GM19035 (cell line): ENCODE results near the gene CDR2.
"Not testable (repeated sequence)": the region's sequence is repeated elsewhere in the genome, so short reads cannot be mapped to it uniquely, and the experiment has no call there.

Experiments used
- ATAC-seq: cut with Tn5 transposase; IDR thresholded peaks from one replicate; pipeline ENCODE4 v1.9.1; 2021; ENCODE audit not compliant: unreplicated experiment

Gene CDR2

DNA sequence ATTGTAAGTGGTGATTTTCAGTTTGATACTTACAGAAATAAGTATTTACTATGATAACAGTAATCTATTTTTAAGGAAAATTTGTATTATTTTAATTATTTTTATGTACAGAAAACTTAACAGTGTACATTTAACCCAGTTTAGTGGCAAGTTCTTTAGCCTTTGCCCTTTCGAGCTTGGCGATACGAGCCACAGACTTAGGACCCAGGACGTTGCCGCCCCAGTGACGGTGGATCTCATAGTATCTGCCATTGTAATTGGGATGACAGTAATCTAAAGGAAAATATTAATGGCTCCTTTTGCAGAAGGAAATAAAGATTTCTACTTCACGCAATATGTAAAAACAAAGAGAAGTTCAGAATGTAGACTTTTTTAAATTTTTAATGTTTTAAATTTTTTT, 5.2 kb upstream of the CDR2 start:
- ATAC-seq: no peak

DNA sequence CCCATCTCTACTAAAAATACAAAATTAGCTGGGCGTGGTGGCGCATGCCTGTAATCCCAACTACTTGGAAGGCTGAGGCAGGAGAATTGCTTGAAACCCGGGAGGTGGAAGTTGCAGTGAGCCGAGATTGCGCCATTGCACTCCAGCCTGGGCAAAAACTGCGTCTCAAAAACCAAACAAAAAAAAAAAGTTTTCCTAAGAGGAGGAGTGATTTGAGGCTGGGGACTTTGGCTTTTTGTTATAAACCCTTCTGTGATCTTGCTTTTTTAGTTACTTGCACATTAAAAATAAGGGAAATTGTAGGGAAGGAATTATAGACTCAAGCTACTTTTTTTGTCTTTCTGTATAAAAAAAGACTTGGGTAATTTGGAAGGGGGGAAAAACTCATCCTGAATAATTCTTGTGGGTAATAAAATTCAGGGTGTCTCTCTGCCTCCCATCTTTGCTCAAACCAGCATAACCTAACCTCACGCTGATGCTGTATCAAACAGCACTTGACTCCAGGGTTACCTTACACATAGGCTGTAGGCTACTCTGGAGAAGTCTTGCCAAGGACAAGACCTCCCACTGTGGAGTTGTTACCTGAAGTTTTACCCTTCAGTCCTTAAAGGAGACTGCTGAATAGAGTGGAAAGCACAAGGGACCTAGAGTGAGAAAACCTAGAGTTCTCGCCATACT, 1.7 kb upstream of the CDR2 start:
- no peak for ATAC-seq

DNA sequence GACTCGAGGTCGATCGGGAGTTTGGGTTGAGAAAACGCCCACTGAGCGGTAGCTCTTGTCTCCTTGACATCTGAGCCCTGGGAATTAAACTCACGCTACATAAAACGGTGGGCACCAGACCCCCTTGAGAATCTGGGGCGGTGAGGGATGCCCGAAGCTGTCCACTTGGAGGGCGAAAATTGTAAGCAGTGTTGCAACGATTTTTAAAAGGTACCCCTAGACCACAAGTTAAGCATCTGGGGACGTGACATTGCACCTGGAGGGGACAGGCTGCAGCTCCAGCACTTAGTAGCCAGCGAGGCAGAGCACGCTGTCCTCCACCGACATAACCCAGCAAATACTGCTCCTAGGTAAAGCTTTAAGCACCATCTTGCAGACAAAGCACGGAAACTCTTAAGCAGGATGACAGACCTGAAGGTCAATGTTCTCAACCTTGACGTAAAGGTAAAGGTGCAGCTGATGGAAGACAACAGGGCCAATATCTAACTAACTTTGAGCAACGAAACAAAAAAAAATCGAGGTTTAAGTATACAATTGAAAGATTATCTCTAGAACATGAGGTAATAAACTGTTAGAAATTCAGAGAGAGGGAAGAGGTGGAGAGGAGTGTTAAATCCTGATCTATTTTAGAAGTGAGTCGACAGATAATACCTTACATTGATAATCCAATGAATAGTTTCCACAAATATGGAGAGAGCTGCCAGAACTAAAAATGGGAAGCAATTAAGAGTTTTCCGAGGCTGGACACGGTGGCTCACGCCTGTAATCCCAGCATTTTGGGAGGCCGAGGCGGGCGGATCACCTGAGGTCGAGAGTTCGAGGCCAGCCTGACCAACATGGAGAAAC, 921 bp upstream of the CDR2 start:
- no peak for ATAC-seq

DNA sequence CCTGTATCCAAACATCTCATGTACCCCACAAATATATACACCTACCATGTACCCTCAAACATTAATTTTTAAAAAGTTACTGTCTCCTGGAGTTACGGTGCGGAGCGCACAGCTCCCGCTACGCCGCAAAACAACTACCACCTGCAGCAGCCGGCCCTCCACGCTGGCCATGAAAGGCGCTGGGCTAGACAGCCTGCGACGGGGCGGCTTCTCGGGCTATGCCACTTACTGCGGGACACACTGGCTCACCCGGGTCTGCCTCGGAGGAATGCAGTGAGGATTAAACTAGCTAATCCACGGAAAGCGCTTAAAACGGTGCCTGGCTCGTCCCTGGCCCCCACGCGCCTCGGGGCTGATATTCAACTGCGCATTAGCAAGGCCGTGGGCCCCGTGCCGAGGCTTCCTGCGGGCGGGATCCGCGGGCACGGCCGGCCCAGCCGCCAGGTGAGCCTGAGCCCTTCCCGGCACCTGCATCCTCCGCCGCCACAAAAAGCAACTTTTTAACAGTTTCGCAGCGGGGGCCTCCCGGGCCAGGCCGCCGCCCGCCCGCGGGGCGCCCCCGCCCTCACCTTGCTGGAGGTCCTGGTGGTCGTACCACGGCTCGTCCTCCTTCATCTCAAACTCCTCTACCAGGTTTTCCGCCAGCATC, 633 bp downstream of the CDR2 start:
- ATAC-seq: peak; percentile 16

DNA sequence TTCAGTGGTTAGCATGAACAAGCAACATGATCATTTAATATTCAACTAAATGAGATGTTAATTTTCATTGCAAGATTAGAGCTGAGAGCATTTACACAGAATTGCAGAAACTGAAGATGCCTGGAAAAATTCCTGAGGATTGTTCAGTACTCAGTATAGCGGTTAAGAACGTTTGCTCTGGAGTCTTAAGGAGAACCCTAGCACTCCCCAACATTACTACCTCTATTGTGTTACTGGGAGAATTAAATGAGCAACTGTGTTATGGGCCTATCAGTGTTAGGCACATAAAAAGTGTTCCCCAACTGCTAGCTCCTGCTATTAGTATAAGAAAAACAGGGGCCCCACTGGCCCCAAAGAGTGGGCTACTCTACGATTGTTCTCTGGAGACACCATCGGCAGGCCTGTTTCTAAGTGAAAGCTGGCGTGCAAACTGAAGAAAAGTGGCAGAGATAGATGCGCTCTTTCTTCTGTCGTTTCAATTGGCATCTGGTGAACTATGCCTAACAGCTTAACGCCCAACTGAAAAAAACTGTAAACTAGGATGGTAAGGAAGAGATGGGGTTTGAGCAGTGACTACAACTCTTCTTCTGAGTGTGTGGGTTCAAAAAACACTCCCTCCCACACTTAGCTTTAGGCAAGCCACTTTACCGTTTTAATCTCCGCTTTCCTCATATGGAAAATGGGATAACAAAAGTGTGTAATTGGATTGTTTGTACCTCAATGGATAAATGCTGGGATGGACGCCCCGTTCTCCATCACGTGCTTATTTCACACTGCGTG, 1.3 kb downstream of the CDR2 start:
- ATAC-seq: no peak

DNA sequence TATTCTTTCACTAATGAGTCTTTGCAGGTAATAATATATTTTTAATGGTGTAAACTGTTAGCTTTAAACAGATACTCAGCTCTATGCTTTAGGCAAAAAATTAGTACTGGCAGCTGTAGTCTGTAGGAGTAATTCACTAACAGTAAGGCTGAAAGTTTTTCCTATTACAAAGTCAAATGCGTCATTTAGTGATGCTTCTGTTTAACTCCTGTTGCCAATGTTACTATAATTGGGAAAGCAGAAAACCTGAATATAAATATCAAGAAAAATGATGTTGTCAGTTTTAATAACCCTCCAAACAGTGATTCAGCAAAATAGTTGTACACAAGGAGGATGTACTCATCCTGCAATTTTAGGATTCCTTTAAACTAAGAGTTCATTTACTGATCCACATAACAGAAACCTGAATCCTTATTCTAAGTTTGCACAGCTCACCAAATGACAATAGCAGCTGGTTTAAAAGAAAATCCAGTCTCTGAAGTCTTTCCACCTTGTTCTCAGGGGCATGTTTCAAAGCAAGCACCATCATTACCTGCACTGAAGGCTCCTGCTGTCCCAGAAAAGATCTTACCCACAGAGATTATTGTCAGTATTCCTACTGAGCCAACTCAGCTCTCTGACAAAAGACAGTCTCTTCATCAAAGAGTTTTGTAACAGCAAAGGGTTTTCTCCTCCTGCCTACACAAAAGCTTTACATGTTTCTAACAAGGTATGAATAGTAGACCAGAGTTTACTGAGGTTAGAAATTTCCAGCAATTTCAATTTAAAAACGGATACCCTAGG, 4.2 kb downstream of the CDR2 start:
- no peak for ATAC-seq

DNA sequence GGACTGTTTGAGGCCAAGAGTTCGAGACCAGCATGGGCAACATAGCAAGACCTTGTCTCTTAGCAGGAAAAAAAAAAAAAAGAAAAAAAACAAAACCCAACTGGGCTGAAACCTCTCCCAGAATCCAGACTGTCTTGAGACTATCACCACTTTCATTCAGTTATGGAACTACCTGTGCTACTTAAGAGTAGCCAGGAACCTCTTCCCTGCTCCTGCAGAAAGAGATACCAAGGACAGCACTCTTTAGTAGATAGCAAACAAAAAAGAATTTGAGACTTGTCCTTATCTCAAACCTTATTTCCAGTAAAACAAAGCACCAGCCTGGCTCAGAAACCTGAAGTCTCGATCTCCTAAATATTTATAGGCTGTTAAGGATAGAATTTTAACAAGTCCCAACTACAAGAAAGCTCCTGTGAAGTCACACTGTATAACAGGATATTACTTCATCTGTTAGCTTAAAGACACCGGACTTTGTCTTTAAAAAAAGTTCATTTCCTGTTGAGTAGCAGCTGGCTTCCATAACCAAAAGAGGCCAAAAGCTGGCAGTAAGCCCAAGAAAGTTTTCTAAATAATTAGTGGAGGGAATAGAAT, 5.1 kb downstream of the CDR2 start:
- no peak for ATAC-seq

DNA sequence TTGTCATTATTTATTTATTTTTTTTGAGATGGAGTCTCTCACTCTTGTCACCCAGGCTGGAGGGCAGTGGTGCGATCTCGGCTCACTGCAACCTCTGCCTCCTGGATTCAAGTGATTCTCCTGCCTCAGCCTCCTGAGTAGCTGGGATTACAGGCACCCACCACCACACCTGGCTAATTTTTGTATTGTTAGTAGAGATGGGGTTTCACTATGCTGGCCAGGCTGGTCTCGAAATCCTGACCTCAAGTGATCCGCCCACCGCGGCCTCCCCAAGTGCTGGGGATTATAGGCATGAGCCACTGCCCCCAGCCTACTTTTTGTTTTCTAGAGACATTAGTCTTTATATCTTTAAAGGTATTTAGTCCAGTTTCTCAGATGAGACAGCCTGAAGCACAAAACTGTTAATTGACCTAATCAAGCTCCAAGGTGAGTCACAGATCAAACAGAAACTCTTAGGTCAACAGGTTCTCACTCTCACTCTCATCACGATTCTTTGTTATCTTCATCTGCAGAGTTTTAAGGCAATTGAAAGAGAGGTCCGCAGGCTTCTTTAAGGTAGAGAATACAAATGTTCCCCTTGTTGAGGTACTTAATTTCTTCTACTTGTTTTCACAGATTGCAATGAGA, 6.1 kb downstream of the CDR2 start:
- ATAC-seq: not testable (repeated sequence)

DNA sequence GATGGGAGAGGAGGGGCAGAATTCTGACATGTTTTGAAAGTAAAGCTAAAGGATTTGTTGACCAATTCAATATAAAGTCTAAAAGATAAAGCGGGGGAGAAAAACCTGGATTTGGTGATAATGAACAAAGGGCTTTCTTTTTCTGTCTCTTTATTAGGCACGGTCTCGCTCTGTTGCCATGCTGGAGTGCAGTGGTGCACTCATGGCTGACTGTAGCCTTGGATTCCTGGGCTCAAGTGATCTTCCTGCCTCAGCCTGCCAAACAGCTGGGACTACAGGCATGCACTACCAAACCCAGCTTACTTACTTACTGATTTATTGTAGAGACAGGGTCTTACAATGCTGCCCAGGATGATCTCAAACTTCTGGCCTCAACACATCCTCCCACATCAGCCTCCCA, 7.5 kb downstream of the CDR2 start:
- no peak for ATAC-seq

DNA sequence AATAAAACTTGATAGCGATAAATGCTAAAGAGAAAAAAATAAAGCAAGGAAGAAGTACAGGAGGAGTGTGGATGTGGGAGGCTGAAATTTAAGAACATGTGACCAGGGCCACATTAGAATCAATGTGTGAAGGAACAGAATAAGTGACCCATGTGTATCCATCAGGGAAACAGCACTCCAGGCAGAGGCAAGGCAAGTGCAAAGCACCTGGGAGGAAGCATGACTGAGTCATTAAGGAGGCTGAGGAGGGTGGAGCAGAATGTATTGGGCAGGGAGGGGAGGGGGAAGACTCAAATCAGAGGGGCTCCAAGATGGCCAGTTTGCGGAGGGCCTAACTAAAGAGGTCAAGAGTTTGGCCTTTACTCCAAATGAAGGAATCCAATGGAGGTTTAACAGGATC, 8.0 kb downstream of the CDR2 start:
- ATAC-seq: no peak

DNA sequence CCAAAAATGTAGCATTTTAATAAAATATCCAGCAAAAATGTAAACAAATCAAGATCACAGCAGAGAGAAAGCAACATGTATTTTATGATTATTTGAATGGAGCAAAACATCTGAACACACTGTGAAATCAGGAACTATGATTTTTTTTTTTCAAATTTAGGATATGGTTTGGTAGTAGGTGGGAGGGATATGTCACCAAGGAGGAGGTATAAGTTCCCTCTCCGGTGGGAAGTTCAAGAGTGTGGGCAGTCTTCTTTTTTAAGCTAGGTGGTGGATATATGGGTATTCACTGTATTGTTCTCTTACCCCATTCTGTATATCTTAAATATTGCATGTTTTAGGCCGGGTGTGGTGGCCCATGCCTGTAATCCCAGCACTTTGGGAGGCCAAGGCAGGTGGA, 10.2 kb downstream of the CDR2 start:
- ATAC-seq: no peak

DNA sequence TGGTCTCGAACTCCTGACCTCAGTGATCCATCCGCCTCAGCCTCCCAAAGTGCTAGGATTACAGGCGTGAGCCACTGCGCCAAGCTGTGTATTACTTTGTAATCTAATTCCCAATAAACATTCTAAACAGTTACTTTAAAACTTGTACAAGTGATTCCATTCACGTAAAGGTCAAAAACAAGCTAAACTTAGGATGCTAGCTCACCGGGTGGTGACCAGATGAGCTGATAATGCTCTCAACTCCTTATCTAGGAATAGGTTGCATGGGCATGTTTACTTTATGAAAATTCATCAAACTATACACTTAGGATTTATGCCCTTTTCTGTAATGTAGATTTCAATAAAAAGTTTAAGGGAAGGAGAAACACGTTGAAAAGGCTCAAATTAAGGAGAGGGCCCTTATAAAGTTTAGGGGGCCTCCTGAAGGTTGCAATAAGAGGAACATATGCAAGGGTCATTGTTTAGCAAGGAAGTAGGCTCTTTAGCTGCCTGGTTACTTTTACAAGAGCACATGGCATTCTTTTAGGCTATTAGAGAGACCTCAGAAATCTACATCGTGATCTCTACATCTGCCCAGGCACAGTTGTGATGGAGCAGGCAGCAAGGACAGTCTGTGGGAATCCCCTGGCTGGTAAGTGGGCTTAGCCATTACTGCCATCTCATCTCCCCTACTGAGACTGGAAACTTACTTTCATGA, 13.3 kb downstream of the CDR2 start:
- ATAC-seq: no peak

DNA sequence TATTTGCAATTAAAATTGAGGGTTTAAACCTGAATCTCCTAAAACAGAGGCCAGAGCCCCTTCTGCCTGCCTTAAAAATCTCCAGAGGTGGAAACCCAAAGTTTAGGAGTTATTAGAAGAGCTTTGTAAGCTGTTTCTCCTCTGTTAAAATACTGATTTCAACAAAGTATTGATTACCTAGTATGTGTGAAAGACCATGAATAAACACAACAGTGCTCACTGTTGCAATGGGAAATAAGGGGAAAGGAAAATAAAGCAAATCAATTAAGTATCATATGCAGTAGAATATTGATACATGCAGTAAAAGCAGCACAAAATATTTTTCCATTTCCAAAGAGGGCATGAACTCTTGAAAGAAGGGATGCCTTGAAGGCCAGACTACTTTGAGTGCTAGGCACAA, 14.7 kb downstream of the CDR2 start:
- no peak for ATAC-seq

DNA sequence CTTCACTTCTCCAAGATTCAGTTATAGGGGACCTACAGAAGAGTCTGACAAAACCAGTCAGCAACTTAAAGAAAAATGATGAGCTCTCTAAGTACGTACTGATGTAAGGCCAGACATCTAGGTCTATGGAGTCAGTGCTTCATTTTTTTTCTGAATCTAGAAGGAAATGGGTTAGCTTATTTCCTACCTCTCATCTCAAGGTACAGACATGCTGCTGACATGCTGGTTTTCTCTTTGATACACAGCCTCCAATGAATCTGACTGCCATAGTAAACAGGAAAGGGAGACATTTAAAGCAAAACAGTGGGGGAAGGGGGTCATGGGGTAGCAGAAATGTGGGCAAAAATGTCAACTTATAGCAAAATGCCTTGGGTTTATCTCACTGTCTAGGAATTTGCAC, 16.4 kb downstream of the CDR2 start:
- no peak for ATAC-seq

DNA sequence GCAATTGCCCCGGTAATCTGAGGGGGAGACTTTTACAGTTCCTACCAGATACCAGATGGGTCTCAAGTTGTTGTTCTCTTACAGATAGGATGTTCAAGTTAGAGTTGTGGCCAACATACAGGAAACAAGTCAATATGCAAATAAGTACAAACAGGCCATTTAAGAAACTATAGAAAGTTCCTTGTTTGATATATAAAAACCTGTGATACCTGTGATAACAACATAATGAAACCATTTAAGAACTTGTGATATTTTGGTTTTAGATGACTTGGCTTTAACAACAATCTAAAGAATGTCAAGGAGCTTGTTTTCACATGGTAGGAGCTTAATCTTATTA, 16.8 kb downstream of the CDR2 start:
- peak; percentile 62 for ATAC-seq

DNA sequence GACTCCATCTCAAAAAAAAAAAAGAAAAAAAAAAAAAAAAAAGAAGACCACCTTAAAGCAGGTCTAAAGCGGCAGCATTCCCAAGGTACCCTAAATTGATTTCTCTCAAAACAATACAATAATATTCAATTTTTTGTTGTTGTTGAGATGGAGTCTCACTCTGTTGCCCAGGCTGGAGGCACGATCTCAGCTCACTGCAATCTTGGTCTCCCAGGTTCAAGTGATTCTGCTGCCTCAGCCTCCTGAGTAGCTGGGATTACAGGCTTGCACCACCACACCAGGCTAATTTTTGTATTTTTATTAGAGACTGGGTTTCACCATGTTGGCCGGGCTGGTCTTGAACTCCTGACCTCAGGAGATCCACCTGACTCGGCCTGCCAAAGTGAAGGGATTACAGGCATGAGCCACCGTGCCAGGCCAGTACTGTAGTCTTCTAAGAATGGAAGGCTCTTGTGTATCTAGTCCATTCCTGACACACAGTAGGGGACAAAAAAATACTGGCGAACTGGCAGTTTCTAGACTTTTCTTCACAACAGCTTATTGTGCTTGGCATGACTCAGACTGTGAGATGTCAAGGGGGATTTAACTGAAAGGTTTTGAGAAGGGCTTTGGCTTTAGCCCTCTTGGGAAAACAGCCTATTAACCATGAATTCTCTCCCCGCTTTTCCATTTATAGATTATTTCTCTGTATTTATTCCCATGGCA, 17.3 kb downstream of the CDR2 start:
- ATAC-seq: peak; percentile 20

DNA sequence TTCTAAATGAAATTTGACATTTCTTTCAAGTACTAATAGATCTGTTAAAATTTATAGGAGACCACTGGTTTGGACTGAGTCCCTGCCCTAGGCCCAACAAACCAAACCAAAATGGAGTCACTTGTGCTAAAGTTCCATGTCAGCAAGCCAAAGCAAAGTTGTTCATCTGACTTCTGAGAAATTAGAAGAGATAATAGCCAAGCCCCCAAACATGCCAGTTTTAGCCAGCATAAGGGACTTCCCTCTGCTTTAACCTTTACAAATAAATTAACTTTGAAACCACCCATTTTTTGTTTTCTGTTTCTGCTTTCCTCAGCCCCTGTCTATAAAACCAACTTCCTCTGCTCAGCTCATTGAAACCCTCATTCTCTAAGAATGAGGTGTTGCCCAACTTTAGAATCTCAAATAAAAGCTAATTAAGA, 18.9 kb downstream of the CDR2 start:
- ATAC-seq: no peak

DNA sequence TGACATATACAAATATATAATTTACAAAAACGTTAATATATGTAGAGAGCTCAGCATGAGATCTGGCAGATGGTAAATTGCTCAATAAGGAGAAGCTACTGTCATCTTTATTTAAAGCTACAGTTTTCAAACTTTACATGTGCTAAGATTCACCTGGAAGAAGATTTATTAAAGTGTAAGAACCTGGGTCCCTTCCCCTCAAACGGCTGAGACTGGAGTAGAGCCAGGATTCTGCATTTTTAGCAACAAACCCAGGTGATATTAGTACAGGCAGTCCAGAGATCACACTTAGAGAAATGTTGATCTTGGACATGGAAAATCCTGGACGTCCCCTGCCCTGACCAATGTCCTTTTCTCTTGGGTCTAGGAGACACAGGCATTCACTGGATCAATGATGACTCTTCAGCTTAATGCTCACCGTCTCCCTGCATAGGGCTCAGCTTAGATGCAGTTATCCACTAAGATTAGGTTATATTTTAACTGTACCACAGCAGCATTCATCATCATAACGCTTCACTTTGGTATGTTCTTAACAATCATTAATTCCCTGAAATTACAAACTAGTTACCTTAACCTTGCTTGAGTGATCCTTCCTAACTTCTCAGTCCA, 20.4 kb downstream of the CDR2 start:
- ATAC-seq: no peak
